K562 (cell line): ENCODE data around the gene UGT1A6. TPM values are rescaled to one million over a fixed set of nuclear protein-coding genes. Genes with fewer than 3 reads are reported as not detected.

Experiments
- ATAC-seq: fragments of 200-7000 bp; cut with Tn5 transposase; 3 replicates; pipeline ENCODE4 v1.9.1; 2020; ENCODE audit warnings: moderate library complexity
- BruUV-seq: library from RNA; stranded (reverse); fragments of 400-500 nt; replicated peaks from 2 replicates; lab custom pipeline; 2021; lab: Mats Ljungman, UMichigan
- CTCF ChIA-PET: fragments of 300-600 bp; formaldehyde crosslinking; extraction: SDS; loops from one replicate; lab custom pipeline; 2021; ENCODE audit warnings: low intra/inter-chr PET ratio; lab: Yijun Ruan, JAX
- POLR2A ChIA-PET: fragments of 300-600, 350-650 bp; sonication (Branson Sonifier 250); formaldehyde crosslinking; extraction: SDS; loops from one replicate; lab custom pipeline; 2021; ENCODE audit warnings: antibody characterized with exemption, inconsistent platforms; lab: Yijun Ruan, JAX
- DNase-seq, 4 experiments: peaks; one replicate each; pipeline versions ENCODE4 v3.0.0 to v3.0.0-alpha.2; 2011 to 2018; ENCODE audit warnings: low spot score in 3 of 4, mixed read lengths in 3 of 4; ENCODE audit errors: extremely low read depth in 1 of 4
- FAIRE-seq: peaks from 2 replicates; lab custom pipeline; 2011; peaks lifted over from hg19 to GRCh38; lab: Jason Lieb, UNC
- H2AFZ ChIP-seq: 2 replicates; pipeline ENCODE4 v1.6.0; 2011; ENCODE audit warnings: low read depth, low read length, control low read depth, inconsistent platforms
- H3K27ac ChIP-seq: fragments of 200-600 bp; 3 replicates; pipeline ENCODE4 v1.8.0; 2011; ENCODE audit warnings: low read depth, mild to moderate bottlenecking, control low read depth, inconsistent platforms, low read length, moderate library complexity, mixed read lengths; ENCODE audit errors: extremely low read depth
- H3K27me3 ChIP-seq, 2 experiments: fragments of 300-600 bp in 1 of 2; 2 replicates in 1 of 2; 3 replicates in 1 of 2; pipeline versions ENCODE4 v1.6.0 to v1.8.0; 2011; ENCODE audit warnings: inconsistent platforms in 2 of 2, low read length in 2 of 2, mild to moderate bottlenecking in 1 of 2, mixed read lengths in 1 of 2, moderate library complexity in 1 of 2; ENCODE audit not compliant: control insufficient read depth in 2 of 2, insufficient read depth in 2 of 2
- H3K36me3 ChIP-seq: fragments of 300-600 bp; 3 replicates; pipeline ENCODE4 v1.8.0; 2011; ENCODE audit warnings: mild to moderate bottlenecking, low read length, inconsistent platforms; ENCODE audit not compliant: control insufficient read depth, insufficient read depth
- H3K4me1 ChIP-seq, 2 experiments: fragments of 200-600 bp in 1 of 2; replicated peaks in 1 of 2; 2 replicates in 1 of 2; 3 replicates in 1 of 2; pipeline versions ENCODE4 v1.5.1 to v1.8.0; 2011; ENCODE audit warnings: inconsistent platforms in 2 of 2, low read length in 2 of 2, mild to moderate bottlenecking in 1 of 2, mixed read lengths in 1 of 2, moderate library complexity in 1 of 2; ENCODE audit not compliant: control insufficient read depth in 2 of 2, insufficient read depth in 2 of 2
- H3K4me2 ChIP-seq: 2 replicates; pipeline ENCODE4 v1.6.1; 2011; ENCODE audit warnings: low read length, control low read depth, inconsistent platforms, mixed read lengths; ENCODE audit not compliant: insufficient read depth
- H3K4me3 ChIP-seq: fragments of 200-600 bp; sonication (generic), shearing (Covaris generic); 2 replicates; pipeline ENCODE4 v1.5.1; 2016; ENCODE audit warnings: control low read depth, inconsistent platforms
- H3K79me2 ChIP-seq: fragments of 200-600 bp; 3 replicates; pipeline ENCODE4 v1.8.0; 2011; ENCODE audit warnings: low read length, inconsistent platforms; ENCODE audit not compliant: control insufficient read depth, insufficient read depth
- H3K9ac ChIP-seq, 2 experiments: 2 replicates each; pipeline versions ENCODE4 v1.6.0 to v1.6.1; 2011; ENCODE audit warnings: low read depth in 2 of 2, low read length in 2 of 2, control low read depth in 1 of 2, inconsistent platforms in 1 of 2, mild to moderate bottlenecking in 1 of 2, mixed read lengths in 1 of 2; ENCODE audit not compliant: insufficient read depth in 1 of 2
- H3K9me1 ChIP-seq: one replicate; pipeline ENCODE4 v1.6.0; 2011; ENCODE audit warnings: inconsistent platforms, mild to moderate bottlenecking, low read length, moderate library complexity; ENCODE audit not compliant: control insufficient read depth, insufficient read depth
- H3K9me3 ChIP-seq: replicated peaks from 2 replicates; pipeline ENCODE4 v1.5.1; 2011; ENCODE audit warnings: low read depth, low read length, inconsistent platforms; ENCODE audit not compliant: control insufficient read depth, insufficient read depth
- H4K20me1 ChIP-seq: replicated peaks from 2 replicates; pipeline ENCODE4 v1.6.1; 2011; ENCODE audit warnings: low read length, inconsistent platforms, mixed read lengths; ENCODE audit not compliant: control insufficient read depth, insufficient read depth
- ARID2 ChIP-seq: fragments of 450-650 bp; IDR thresholded peaks from 2 replicates; pipeline ENCODE4 v1.6.1; 2017; ENCODE audit warnings: antibody characterized with exemption, mild to moderate bottlenecking
- ATF1 ChIP-seq, 2 experiments: fragments of 450-650 bp in 1 of 2; IDR thresholded peaks; 2 replicates each; pipeline ENCODE4 v1.6.1; 2016; ENCODE audit warnings: missing compliant biosample characterization in 1 of 2, missing genetic modification characterization in 1 of 2
- NFE2L1 ChIP-seq: fragments of 450-650 bp; IDR thresholded peaks from 2 replicates; pipeline ENCODE4 v1.6.1; 2016; ENCODE audit warnings: missing genetic modification characterization, low read depth, mild to moderate bottlenecking, missing compliant biosample characterization, moderate library complexity, borderline replicate concordance
- NFXL1 ChIP-seq: fragments of 450-650 bp; formaldehyde crosslinking; IDR thresholded peaks from 2 replicates; pipeline ENCODE4 v1.4.0; 2021; ENCODE audit warnings: mild to moderate bottlenecking
- PHF21A ChIP-seq: fragments of 450-650 bp; IDR thresholded peaks from 2 replicates; pipeline ENCODE4 v1.6.1; 2017; ENCODE audit warnings: low read depth, borderline replicate concordance
- RAD51 ChIP-seq: fragments of 450-650 bp; IDR thresholded peaks from 2 replicates; pipeline ENCODE4 v1.7.1; 2016; ENCODE audit warnings: low read depth, mild to moderate bottlenecking, borderline replicate concordance
- REST ChIP-seq, 2 experiments: fragments of 450-650 bp; formaldehyde crosslinking in 1 of 2; IDR thresholded peaks; 2 replicates each; pipeline versions ENCODE4 v1.4.0 to v1.6.1; 2014 to 2020; ENCODE audit warnings: mild to moderate bottlenecking in 2 of 2, borderline replicate concordance in 1 of 2, low read depth in 1 of 2
- SAFB2 ChIP-seq: fragments of 200-400 bp; formaldehyde crosslinking; IDR thresholded peaks from 2 replicates; pipeline ENCODE4 v1.6.1; 2018; ENCODE audit warnings: borderline replicate concordance, low read length, low read depth, moderate library complexity; ENCODE audit not compliant: severe bottlenecking
- SMC3 ChIP-seq: conservative IDR thresholded peaks from 2 replicates; pipeline ENCODE4 v1.6.1; 2011; ENCODE audit warnings: low read depth, low read length, improper control_type of control experiment; ENCODE audit not compliant: insufficient read depth
- ZNF143 ChIP-seq: sonication (generic); formaldehyde crosslinking; IDR thresholded peaks from 2 replicates; pipeline ENCODE4 v1.9.0; 2022; ENCODE audit warnings: mild to moderate bottlenecking, missing genetic modification reagents
- ZNF561 ChIP-seq: fragments of 450-650 bp; formaldehyde crosslinking; conservative IDR thresholded peaks from 2 replicates; pipeline ENCODE4 v1.4.0; 2020; ENCODE audit warnings: mild to moderate bottlenecking, moderate library complexity
- WGBS: fragments of 100-300 bp; shearing (Covaris generic); methylation state at CpG from one replicate; pipeline ENCODE4 v1.1.6; 2016; ENCODE audit warnings: low coverage, mixed read lengths; ENCODE audit not compliant: insufficient coverage; ENCODE audit errors: missing lambda C conversion rate; 5-methylcytosine and 5-hydroxymethylcytosine counted together
- in situ Hi-C: fragments of 300-500 bp; cut with MboI; formaldehyde crosslinking; loops from 4 replicates; pipeline ENCODE4 v1.15.0; 2018; ENCODE audit warnings: inconsistent platforms, mixed read lengths
- intact Hi-C: fragments of 100-400 bp; cut with micrococcal nuclease; formaldehyde crosslinking; loops from 2 replicates; pipeline ENCODE4 v1.14.2; 2022
- polyA plus RNA-seq, 8 experiments: library from polyadenylated mRNA; depleted of rRNA in 4 of 8; stranded (reverse) in 5 of 8; unstranded in 3 of 8; fragments of >200 nt; fragmentation: Nextera tagmentation in 2 of 8; fragmentation: Illumina TruSeq in 1 of 8; extraction: Ambion mirVana in 2 of 8; extraction: Trizol in 1 of 8; gene quantifications; 2 replicates each; pipeline versions ENCODE4 v1.2.1 to v1.2.3, GENCODE V29; 2011 to 2014; ENCODE audit warnings: inconsistent platforms in 1 of 8, missing spikeins in 1 of 8
- total RNA-seq, 7 experiments: library from RNA; depleted of rRNA in 6 of 7; stranded (reverse); fragments of >200 nt in 6 of 7; fragmentation: Illumina TruSeq in 2 of 7; extraction: Trizol in 2 of 7; gene quantifications; 2 replicates each; pipeline versions ENCODE4 v1.2.1 to v1.2.3, GENCODE V29; 2011 to 2021; ENCODE audit warnings: low replicate concordance in 1 of 7

Gene UGT1A6
- total and polyA plus RNA-seq, 9 of the 15 experiments (the other 6 are each of a cell fraction or from before 2014, with no cell fraction given): not detected

GRCh38 chr2:233746475-233747282, 54.0 kb downstream of the UGT1A6 start:
- no peak for DNase-seq
- CTCF ChIA-PET: no interaction called here

More at GRCh38 chr2:233746475-233747282, 54.0 kb downstream of the UGT1A6 start:
- H3K27ac ChIP-seq: no peak overlapping the region
- ATAC-seq (no peak), FAIRE-seq (no peak)
- no peaks in the 10 kb centered on the region for H3K9me3 ChIP-seq
- H3K4me1 ChIP-seq: peaks cover 0 to 7% of the 10 kb centered on the region in 2 experiments; a peak in 2 of 5 replicates
- H3K4me2 ChIP-seq: no peak overlapping the region
- H2AFZ ChIP-seq: no peak overlapping the region
- H3K4me3 ChIP-seq: no peak overlapping the region
- no peak for TF ChIP-seq ARID2
- no peak for TF ChIP-seq REST (IDR thresholded peaks at IDR 0.05; ENCODE audit: borderline replicate concordance)
- TF ChIP-seq REST (CRISPR knock-in tag; IDR thresholded peaks at IDR 0.05; ENCODE audit: low read depth): no peak
- TF ChIP-seq PHF21A: no peak
- TF ChIP-seq NFE2L1: no peak
- TF ChIP-seq NFXL1: no peak
- TF ChIP-seq SAFB2: no peak
- TF ChIP-seq ZNF561 (CRISPR knock-in tag): no peak
- no peak for TF ChIP-seq SMC3
- TF ChIP-seq RAD51: no peak
- TF ChIP-seq ZNF143: no peak
- no peak for TF ChIP-seq ATF1 (CRISPR knock-in tag; IDR thresholded peaks at IDR 0.05)
- TF ChIP-seq ATF1 (tag; IDR thresholded peaks at IDR 0.05): no peak
- intact Hi-C loops (no loop called here), in situ Hi-C loops (no loop called here)
- 0% methylated on average over 9 of the region's 10 CpGs for WGBS
- POLR2A ChIA-PET: no interaction called here
- H3K9ac ChIP-seq: no peak overlapping the region
- no TSS peak for BruUV-seq
- H4K20me1 ChIP-seq: no peaks in the 10 kb centered on the region
- H3K36me3 ChIP-seq: no peaks in the 10 kb centered on the region
- H3K27me3 ChIP-seq: no peaks in the 10 kb centered on the region
- H3K9me1 ChIP-seq: no peaks in the 10 kb centered on the region
- H3K79me2 ChIP-seq: no peaks in the 10 kb centered on the region
